Thyroid gland (tissue), 4 donors: Measurements from ENCODE around the gene SLC26A6. TPM values are rescaled to one million over a fixed set of nuclear protein-coding genes. Genes with fewer than 3 reads are reported as not detected.
A peak's percentile ranks its signal among the peaks of the same experiment; 100 is the strongest.

Experiments
- DNase-seq, 2 donors: peaks; one replicate each; pipeline ENCODE4 v3.0.0-alpha.2; 2019
- H3K27ac ChIP-seq, 3 donors: fragments of 200-600 bp; sonication (generic); 1 replicate in 2 of 3; 2 replicates in 1 of 3; pipeline ENCODE4 v1.5.1; 2016 to 2019; ENCODE audit warnings: mild to moderate bottlenecking in 1 of 3, moderate library complexity in 1 of 3
- H3K27me3 ChIP-seq: fragments of 200-600 bp; sonication (generic); one replicate; pipeline ENCODE4 v1.5.1; 2019
- H3K36me3 ChIP-seq, 2 donors: fragments of 200-600 bp; sonication (generic); one replicate each; pipeline ENCODE4 v1.5.1; 2016 to 2019
- H3K4me1 ChIP-seq, 2 donors: fragments of 200-600 bp; sonication (generic); one replicate each; pipeline ENCODE4 v1.5.1; 2017 to 2019
- H3K4me3 ChIP-seq, 3 donors: fragments of 200-600 bp; sonication (generic); replicated peaks in 1 of 3; 1 replicate in 2 of 3; 2 replicates in 1 of 3; pipeline ENCODE4 v1.5.1; 2016; ENCODE audit warnings: mild to moderate bottlenecking in 1 of 3
- H3K9me3 ChIP-seq: fragments of 200-600 bp; sonication (generic); one replicate; pipeline ENCODE4 v1.5.1; 2017
- POLR2A ChIP-seq, 2 donors: fragments of 450-650 bp; IDR thresholded peaks; one replicate each; pipeline ENCODE4 v1.6.1; 2017; ENCODE audit warnings: antibody characterized with exemption in 2 of 2, mild to moderate bottlenecking in 2 of 2, moderate library complexity in 1 of 2
- WGBS, 2 donors: methylation state at CpG; one replicate each; pipeline ENCODE4 v1.1.5; 2017; 5-methylcytosine and 5-hydroxymethylcytosine counted together
- intact Hi-C: fragments of 100-400 bp; cut with DNase I; formaldehyde crosslinking; loops from one replicate; pipeline ENCODE4 v1.15.1; 2023
- total RNA-seq, 4 donors: library from RNA; depleted of rRNA; stranded (reverse); fragments of >200 nt; gene quantifications; one replicate each; pipeline ENCODE4 v1.2.3, GENCODE V29; 2016
- TF ChIP-seq, protein P1 (sequence below), 6 experiments: fragments of 200-600 bp in 3 of 6; fragments of 450-650 bp in 3 of 6; sonication (generic) in 3 of 6; IDR thresholded peaks; one replicate each; pipeline ENCODE4 v1.5.1; 2016 to 2019; ENCODE audit warnings: antibody characterized with exemption in 6 of 6, mild to moderate bottlenecking in 2 of 6, inconsistent platforms in 1 of 6, moderate library complexity in 1 of 6

Gene SLC26A6
- total RNA-seq, 4 donors from 2014 or later, result 7.5 to 19.1 (median 11.4) TPM

DNA sequence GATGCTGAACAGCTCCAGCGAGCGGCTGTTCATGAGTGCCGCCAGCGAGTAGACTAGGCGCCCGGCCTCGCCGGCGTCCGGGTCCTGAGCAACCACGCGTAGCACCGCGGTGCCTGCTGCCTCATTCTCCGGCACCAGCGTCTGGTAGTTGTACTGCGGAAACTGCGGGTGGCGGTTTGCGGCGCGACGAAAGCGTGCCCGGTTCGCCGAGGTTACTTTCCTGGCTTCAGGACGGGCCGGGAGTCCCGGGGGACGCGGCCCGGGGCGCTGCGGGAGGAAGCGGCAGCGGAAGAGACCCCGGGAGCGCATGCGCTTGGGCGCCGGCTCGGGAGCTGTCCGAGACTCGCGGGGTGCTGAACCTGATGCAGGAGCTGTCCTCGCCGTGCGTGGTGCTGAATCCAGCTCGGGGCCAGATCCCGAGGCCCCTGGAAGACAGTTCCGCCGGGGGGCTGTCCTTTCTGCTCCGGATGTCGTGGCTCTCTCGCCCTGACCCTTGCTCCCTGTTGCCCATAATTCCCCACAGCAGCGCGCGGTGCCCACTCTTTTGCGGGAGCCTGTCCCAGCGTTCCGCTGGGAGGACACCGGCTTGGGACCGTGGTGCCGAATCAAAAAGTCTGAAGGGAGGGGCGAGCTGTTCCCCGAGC, 26.4 kb upstream of the SLC26A6 start:
- Histone ChIP-seq H3K27ac (no peak overlapping the region), H3K36me3 (no peaks in the 10 kb centered on the region), H3K9me3 (no peaks in the 10 kb centered on the region), H3K4me3 (peak overlapping the region in 1 of 3 donors; percentile 2), H3K4me1 (peaks cover 17 to 30% of the 10 kb centered on the region in 2 donors), H3K27me3 (no peaks in the 10 kb centered on the region)
- WGBS, 2 donors, result 2 to 53% methylated on average over 3 to 9 of the region's 67 CpGs
- intact Hi-C loops, result no loop called here
- DNase-seq, result peak; percentile 66 to 70
- no peak for TF ChIP-seq POLR2A (IDR thresholded peaks at IDR 0.05)
- TF ChIP-seq, protein P1, sequence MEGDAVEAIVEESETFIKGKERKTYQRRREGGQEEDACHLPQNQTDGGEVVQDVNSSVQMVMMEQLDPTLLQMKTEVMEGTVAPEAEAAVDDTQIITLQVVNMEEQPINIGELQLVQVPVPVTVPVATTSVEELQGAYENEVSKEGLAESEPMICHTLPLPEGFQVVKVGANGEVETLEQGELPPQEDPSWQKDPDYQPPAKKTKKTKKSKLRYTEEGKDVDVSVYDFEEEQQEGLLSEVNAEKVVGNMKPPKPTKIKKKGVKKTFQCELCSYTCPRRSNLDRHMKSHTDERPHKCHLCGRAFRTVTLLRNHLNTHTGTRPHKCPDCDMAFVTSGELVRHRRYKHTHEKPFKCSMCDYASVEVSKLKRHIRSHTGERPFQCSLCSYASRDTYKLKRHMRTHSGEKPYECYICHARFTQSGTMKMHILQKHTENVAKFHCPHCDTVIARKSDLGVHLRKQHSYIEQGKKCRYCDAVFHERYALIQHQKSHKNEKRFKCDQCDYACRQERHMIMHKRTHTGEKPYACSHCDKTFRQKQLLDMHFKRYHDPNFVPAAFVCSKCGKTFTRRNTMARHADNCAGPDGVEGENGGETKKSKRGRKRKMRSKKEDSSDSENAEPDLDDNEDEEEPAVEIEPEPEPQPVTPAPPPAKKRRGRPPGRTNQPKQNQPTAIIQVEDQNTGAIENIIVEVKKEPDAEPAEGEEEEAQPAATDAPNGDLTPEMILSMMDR (IDR thresholded peaks at IDR 0.05), result peak in 1 of 6 experiments; percentile 2

DNA sequence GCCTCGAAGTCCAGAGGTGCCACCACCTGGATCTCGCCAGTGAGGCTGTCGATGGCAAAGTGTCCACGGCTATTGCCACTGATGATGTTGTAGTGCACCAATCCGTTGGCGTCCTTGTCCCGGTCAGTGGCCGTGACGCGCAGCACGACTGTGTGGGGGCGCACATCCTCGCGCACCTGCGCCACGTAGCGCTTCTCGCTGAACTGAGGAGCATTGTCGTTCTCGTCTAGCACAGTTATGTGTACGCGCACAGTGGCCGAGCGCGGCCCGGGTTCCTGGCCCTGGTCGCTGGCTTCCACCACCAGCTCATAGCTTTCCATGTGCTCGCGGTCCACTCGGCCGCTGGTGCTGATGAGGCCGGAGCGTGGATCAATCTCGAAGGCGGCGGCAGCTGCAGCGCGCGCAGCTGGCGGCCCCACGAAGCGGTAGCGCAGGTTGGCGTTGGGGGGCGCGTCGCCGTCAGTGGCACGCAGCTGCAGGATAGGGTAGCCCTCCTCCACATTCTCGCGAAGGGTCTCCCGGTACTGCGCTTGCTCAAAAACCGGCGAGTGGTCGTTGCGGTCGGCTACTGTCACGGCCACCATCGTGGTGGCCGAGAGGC, 25.6 kb upstream of the SLC26A6 start:
- Histone ChIP-seq H3K9me3 (no peaks in the 10 kb centered on the region), H3K27me3 (no peaks in the 10 kb centered on the region), H3K4me3 (peak overlapping the region in 1 of 3 donors; percentile 2), H3K27ac (no peak overlapping the region), H3K36me3 (no peaks in the 10 kb centered on the region), H3K4me1 (peaks cover 17 to 36% of the 10 kb centered on the region in 2 donors)
- no peak for TF ChIP-seq POLR2A (IDR thresholded peaks at IDR 0.05)
- 88 to 91% methylated on average over 8 to 20 of the region's 61 CpGs for WGBS, 2 donors
- DNase-seq, result no peak
- intact Hi-C loops, result no loop called here

DNA sequence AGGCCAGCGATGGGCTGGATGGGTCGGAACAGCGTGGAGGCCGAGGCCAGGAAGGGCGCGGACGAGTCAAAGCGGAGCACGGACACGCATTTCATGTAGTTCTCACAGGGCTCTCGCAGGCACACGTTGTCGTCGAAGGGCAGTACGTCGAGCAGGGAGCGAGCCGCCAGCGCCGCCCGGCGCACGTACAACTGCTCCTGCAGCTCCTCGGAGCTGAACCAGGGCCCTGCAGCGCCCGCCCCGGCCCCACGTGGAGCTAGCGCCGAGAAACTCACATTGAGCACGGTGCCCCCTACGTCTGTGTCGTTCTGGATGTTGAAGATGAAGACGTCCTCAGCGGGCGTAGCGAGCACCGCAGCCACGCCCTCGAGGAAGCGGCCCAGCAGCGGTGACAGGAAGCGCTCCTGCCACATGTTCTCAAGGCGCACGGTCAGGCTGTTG, 21.6 kb upstream of the SLC26A6 start:
- H3K36me3 ChIP-seq, result no peaks in the 10 kb centered on the region
- no peaks in the 10 kb centered on the region for H3K9me3 ChIP-seq
- intact Hi-C loops, result no loop called here
- peak in 1 of 2 donors; percentile 7 for DNase-seq
- peak overlapping the region in 1 of 3 donors; percentile 44 for H3K4me3 ChIP-seq
- WGBS, 2 donors, result 34 to 65% methylated on average over 15 to 35 of the region's 45 CpGs
- peak overlapping the region in 1 of 3 donors; percentile 74 for H3K27ac ChIP-seq
- TF ChIP-seq, protein P1 (IDR thresholded peaks at IDR 0.05), result no peak
- TF ChIP-seq POLR2A (IDR thresholded peaks at IDR 0.05), result no peak
- no peaks in the 10 kb centered on the region for H3K27me3 ChIP-seq
- peaks cover 13 to 23% of the 10 kb centered on the region in 2 donors for H3K4me1 ChIP-seq

DNA sequence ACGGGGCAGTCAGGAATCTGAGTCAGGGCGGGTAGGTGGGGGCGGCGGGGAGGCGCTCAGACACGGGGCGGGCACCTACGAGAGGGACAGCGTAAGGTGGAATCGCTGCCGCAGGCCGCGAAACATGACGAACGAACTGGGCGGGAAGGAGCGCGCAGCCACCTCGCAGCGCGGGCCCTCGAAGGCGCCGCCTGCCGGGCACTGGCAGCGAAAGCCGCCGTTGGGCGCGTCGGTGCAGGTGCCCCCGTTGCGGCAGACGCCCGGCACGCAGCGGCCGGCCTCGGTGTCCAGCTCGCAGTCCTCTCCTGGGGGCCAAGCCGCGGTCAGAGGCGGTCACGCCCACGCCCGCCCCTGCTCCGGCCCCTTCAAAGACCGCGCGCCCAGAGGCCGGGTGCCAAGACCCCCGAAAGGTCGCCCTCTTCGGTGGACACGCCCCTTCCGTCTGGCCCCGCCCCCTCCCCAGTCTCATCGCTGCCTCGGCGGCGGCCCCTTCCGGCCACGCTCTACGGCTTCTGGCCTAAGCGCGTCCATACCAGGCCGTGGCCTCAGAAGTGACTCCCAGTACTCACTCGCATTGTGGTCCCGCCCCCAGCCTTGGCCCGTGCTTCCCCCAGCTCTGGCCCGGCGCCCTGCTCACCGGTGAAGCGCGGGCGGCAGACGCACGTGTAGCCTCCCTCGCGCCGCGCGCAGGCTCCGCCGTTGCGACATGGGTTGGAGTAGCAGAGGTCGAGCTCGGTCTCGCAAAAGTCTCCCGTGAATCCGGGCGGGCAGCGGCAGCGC, 21.0 kb upstream of the SLC26A6 start:
- TF ChIP-seq POLR2A (IDR thresholded peaks at IDR 0.05), result peak in 1 of 2 donors; percentile 48
- TF ChIP-seq, protein P1 (IDR thresholded peaks at IDR 0.05), result peak; percentile 12 to 85 (median 68)
- 8 to 27% methylated on average over 8 to 13 of the region's 94 CpGs for WGBS, 2 donors
- peak; percentile 95 to 96 for DNase-seq
- Histone ChIP-seq H3K36me3 (no peaks in the 10 kb centered on the region), H3K27ac (peak overlapping the region; percentile 2 to 74 (median 61)), H3K9me3 (no peaks in the 10 kb centered on the region), H3K4me1 (peaks cover 10 to 20% of the 10 kb centered on the region in 2 donors), H3K27me3 (no peaks in the 10 kb centered on the region), H3K4me3 (peak overlapping the region; percentile 28 to 44 (median 33))
- intact Hi-C loops, result no loop called here

DNA sequence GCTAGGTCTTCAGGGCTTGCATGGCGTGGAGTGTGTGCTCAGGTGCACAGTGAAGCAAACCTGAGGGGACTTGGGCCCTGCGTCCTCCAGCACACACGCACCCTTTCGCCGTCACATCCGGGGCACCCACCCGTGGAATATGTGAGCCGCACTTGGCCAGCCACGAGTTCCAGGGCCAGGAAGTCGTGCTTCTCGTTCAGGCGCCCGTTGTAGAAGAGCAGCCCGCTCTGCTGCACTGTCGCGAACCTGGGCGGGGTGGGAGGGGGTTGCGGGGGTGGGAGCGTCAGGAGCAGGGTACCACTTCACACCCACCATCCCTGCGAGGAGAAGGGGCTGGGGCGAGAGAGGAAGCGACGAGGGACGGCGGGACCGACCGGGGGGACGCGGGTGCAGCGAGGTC, 20.3 kb upstream of the SLC26A6 start:
- Histone ChIP-seq H3K9me3 (no peaks in the 10 kb centered on the region), H3K27ac (peak overlapping the region; percentile 2 to 74 (median 61)), H3K4me1 (peaks cover 9 to 17% of the 10 kb centered on the region in 2 donors), H3K27me3 (no peaks in the 10 kb centered on the region), H3K36me3 (no peaks in the 10 kb centered on the region), H3K4me3 (peak overlapping the region in 1 of 3 donors; percentile 44)
- DNase-seq, result peak; percentile 69 to 71
- TF ChIP-seq, protein P1 (IDR thresholded peaks at IDR 0.05), result no peak
- no peak for TF ChIP-seq POLR2A (IDR thresholded peaks at IDR 0.05)
- intact Hi-C loops, result no loop called here
- WGBS, 2 donors, result 7 to 12% methylated on average over 17 to 25 of the region's 30 CpGs
